HFF-Myc (cell line): ENCODE measurements around the gene STX16.
A peak's percentile ranks its signal among the peaks of the same experiment; 100 is the strongest.

Source experiments
- DNase-seq: peaks from one replicate; pipeline ENCODE4 v3.0.0-alpha.2; 2011; ENCODE audit warnings: low read depth; ENCODE audit errors: extremely low read depth
- H3K4me3 ChIP-seq: replicated peaks from 2 replicates; pipeline ENCODE4 v1.5.1; 2011; ENCODE audit warnings: low read depth, mild to moderate bottlenecking, control low read depth, low read length
- CTCF ChIP-seq: IDR thresholded peaks from 2 replicates; pipeline ENCODE4 v1.5.1; 2012; ENCODE audit warnings: mild to moderate bottlenecking, low read depth, low read length, control low read depth; ENCODE audit errors: missing control alignments

Gene STX16

GRCh38 chr20:58650776-58651558 is at the start of gene STX16:
TSS of gene STX16 (plus strand) at chr20:58651283. CDS start at chr20:58652007, 724 bp downstream.
- peak; percentile 42 for TF ChIP-seq CTCF
- H3K4me3 ChIP-seq, result peak within 1 kb of the TSS; percentile 86
- peak; percentile 72 for DNase-seq

- H3K4me3 ChIP-seq, result no peak overlapping the region
- TF ChIP-seq CTCF, result no peak
- no peak for DNase-seq
Measured at GRCh38 chr20:58602124-58602523, 49.0 kb upstream of the STX16 start.

- no peak overlapping the region for H3K4me3 ChIP-seq
- no peak for TF ChIP-seq CTCF
- DNase-seq, result no peak
Measured at GRCh38 chr20:58603721-58604120, 47.4 kb upstream of the STX16 start.

GRCh38 chr20:58604128-58604881 is 46.8 kb upstream of the STX16 start:
- no peak overlapping the region for H3K4me3 ChIP-seq
- no peak for TF ChIP-seq CTCF
- DNase-seq, result no peak

- TF ChIP-seq CTCF, result no peak
- DNase-seq, result no peak
- no peak overlapping the region for H3K4me3 ChIP-seq
Measured at GRCh38 chr20:58605292-58606065, 45.6 kb upstream of the STX16 start.

GRCh38 chr20:58606184-58606583 is 44.9 kb upstream of the STX16 start:
- no peak for DNase-seq
- no peak for TF ChIP-seq CTCF
- H3K4me3 ChIP-seq, result no peak overlapping the region
